Vagina (tissue), 2 donors: ENCODE results near the gene NAT9.

Source experiments
- CTCF ChIP-seq, 3 experiments: fragments of 450-650 bp in 2 of 3; fragments of 200-600 bp in 1 of 3; sonication (generic) in 1 of 3; IDR thresholded peaks; one replicate each; pipeline ENCODE4 v1.5.1; 2017 to 2019; ENCODE audit warnings: antibody characterized with exemption in 3 of 3, mild to moderate bottlenecking in 2 of 3, moderate library complexity in 2 of 3
- POLR2A ChIP-seq, 2 donors: fragments of 450-650 bp; IDR thresholded peaks; one replicate each; pipeline ENCODE4 v1.6.1; 2017; ENCODE audit warnings: antibody characterized with exemption in 2 of 2, mild to moderate bottlenecking in 2 of 2, moderate library complexity in 2 of 2
- POLR2AphosphoS5 ChIP-seq, 2 donors: sonication (generic); formaldehyde crosslinking; IDR thresholded peaks; one replicate each; pipeline ENCODE4 v1.9.0; 2017; ENCODE audit warnings: antibody characterized with exemption in 2 of 2, mild to moderate bottlenecking in 2 of 2, low read depth in 1 of 2; ENCODE audit not compliant: insufficient read depth in 1 of 2

DNA sequence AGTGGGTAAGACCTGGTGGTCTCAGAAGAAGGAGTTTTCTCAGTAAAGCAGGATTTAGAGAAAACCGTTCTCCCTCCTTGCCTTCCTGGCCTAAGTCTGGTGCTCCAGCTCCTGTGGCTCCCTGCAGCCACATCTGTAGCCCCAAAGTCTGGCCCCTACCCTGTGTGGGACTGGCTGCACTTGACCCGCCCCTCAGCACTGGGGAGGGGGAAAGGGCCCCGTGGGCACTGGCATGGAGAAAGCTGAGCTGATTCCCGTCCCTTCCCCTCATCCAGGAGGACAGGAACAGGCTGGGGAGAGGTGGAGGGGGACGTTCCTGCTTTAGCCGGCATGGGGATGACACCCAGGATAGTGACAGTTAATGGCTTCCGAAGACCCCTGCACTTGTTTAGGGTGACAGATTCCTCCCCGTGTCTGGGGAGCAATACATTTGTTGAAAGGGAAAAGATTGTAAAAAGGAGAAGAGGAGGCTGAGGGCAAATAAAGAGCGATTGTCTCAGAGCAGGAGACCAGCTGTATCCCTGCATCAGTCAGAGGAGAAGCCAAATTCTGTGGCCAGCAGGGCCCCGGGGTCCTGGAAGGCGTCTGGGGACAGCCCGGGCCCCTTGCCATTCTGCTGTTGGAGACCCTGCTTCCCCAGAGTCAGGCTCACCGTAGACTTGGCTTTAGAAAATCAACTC lies 45.6 kb upstream of the NAT9 start:
- no peak for TF ChIP-seq CTCF (IDR thresholded peaks at IDR 0.05)
- no peak for TF ChIP-seq POLR2AphosphoS5 (IDR thresholded peaks at IDR 0.05; ENCODE audit: insufficient read depth in 1 of 2, low read depth in 1 of 2)
- no peak for TF ChIP-seq POLR2A (IDR thresholded peaks at IDR 0.05)
